ENCODE results near the gene PDZRN3.

DNA sequence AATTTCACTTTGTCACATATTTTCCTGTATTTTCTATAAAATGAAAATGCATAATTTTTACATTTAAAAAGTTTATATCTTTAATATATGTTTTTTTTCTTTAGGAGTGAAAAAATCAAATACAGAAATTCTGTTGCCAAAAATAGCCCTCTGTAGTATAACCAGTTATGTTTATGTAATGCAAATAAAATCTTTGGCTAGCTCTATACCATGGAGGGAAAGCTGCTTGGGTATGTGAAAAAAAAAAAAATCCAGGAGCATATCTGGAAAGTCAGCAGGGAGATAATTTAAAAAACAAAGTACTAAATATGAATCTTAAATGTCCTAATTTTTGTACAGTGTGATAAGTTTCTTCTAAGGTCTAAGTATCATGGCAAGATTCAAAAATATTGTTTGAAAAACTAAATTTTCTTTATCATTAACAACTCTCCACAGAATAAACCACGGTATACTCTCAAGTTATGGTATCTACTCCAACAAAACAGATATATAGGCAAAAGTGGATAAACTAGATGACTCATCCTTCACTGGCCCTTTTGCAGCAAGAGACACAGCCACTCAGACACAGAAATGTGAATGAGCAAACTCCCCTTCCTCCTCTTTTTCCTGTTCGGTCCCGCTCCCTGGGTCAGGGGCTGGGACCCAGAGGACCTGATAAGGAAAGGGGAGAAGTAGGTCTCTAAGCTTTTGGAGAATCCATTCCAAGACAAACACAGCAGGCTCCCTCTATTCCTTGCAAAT, 66.6 kb downstream of the PDZRN3 start:
- no peak for TF ChIP-seq SIN3A (IDR thresholded peaks at IDR 0.05; ENCODE audit: borderline replicate concordance, low read depth, low read length)
- TF ChIP-seq SIX4 (CRISPR knock-in tag; IDR thresholded peaks at IDR 0.05) = no peak
- no peak for TF ChIP-seq RAD21 (CRISPR knock-in tag; IDR thresholded peaks at IDR 0.05)
- TF ChIP-seq, protein P1, sequence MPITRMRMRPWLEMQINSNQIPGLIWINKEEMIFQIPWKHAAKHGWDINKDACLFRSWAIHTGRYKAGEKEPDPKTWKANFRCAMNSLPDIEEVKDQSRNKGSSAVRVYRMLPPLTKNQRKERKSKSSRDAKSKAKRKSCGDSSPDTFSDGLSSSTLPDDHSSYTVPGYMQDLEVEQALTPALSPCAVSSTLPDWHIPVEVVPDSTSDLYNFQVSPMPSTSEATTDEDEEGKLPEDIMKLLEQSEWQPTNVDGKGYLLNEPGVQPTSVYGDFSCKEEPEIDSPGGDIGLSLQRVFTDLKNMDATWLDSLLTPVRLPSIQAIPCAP (CRISPR knock-in tag; IDR thresholded peaks at IDR 0.05; ENCODE audit: low read depth) = no peak
- no peak for TF ChIP-seq CBFB (CRISPR knock-in tag; IDR thresholded peaks at IDR 0.05)

Data from HepG2 (cell line).